K562 (cell line): ENCODE data around the gene NAXE. TPM values are rescaled to one million over a fixed set of nuclear protein-coding genes. Genes with fewer than 3 reads are reported as not detected.

Experiments used
- ATF4 ChIP-seq: fragments of 450-650 bp; formaldehyde crosslinking; IDR thresholded peaks from 2 replicates; pipeline ENCODE4 v1.4.0; 2022; ENCODE audit warnings: mild to moderate bottlenecking, moderate library complexity
- CEBPG ChIP-seq, 3 experiments: fragments of 200-800 bp in 1 of 3; sonication (Bioruptor generic) in 1 of 3; sonication (generic) in 1 of 3; formaldehyde crosslinking in 1 of 3; IDR thresholded peaks in 2 of 3; conservative IDR thresholded peaks in 1 of 3; 2 replicates each; pipeline versions ENCODE4 v1.6.1 to v1.8.0; 2016 to 2022; ENCODE audit warnings: missing compliant biosample characterization in 2 of 3, missing genetic modification characterization in 2 of 3, mild to moderate bottlenecking in 1 of 3, missing genetic modification reagents in 1 of 3
- CREM ChIP-seq: IDR thresholded peaks from 2 replicates; pipeline ENCODE4 v1.6.1; 2014; ENCODE audit warnings: antibody characterized with exemption, low read depth
- EP400 ChIP-seq: fragments of 450-650 bp; IDR thresholded peaks from 2 replicates; pipeline ENCODE4 v1.6.1; 2017; ENCODE audit warnings: antibody characterized with exemption, mild to moderate bottlenecking, moderate library complexity
- FOS ChIP-seq: IDR thresholded peaks from 3 replicates; pipeline ENCODE4 v1.6.1; 2011; ENCODE audit not compliant: insufficient read length; ENCODE audit errors: extremely low read depth
- FOXK2 ChIP-seq, 2 experiments: fragments of 450-650 bp; IDR thresholded peaks in 1 of 2; conservative IDR thresholded peaks in 1 of 2; 2 replicates each; pipeline ENCODE4 v1.6.1; 2016; ENCODE audit warnings: low read depth in 2 of 2, mild to moderate bottlenecking in 1 of 2
- GATA2 ChIP-seq: sonication (generic); formaldehyde crosslinking; IDR thresholded peaks from 2 replicates; pipeline ENCODE4 v1.4.0; 2020; ENCODE audit warnings: mild to moderate bottlenecking, missing genetic modification reagents
- GTF2F1 ChIP-seq: IDR thresholded peaks from 2 replicates; pipeline ENCODE4 v1.6.1; 2011; ENCODE audit warnings: low read depth, low read length, improper control_type of control experiment
- HDAC1 ChIP-seq, 2 experiments: fragments of 450-650 bp; IDR thresholded peaks; 2 replicates each; pipeline ENCODE4 v1.6.1; 2016 to 2017; ENCODE audit warnings: inconsistent platforms in 1 of 2, mild to moderate bottlenecking in 1 of 2, moderate library complexity in 1 of 2
- HDAC6 ChIP-seq: IDR thresholded peaks from 2 replicates; pipeline ENCODE4 v1.6.1; 2012; ENCODE audit warnings: low read depth, mild to moderate bottlenecking, control low read depth, inconsistent platforms, low read length, moderate library complexity
- LCOR ChIP-seq: sonication (generic); formaldehyde crosslinking; IDR thresholded peaks from 2 replicates; pipeline ENCODE4 v1.8.0; 2022; ENCODE audit warnings: mild to moderate bottlenecking, missing genetic modification reagents
- MEF2A ChIP-seq: IDR thresholded peaks from 2 replicates; pipeline ENCODE4 v1.6.1; 2011; ENCODE audit warnings: low read depth, mild to moderate bottlenecking, low read length, moderate library complexity; ENCODE audit not compliant: control insufficient read depth
- NR2F6 ChIP-seq: fragments of 450-650 bp; formaldehyde crosslinking; IDR thresholded peaks from 2 replicates; pipeline ENCODE4 v1.4.0; 2020; ENCODE audit warnings: mild to moderate bottlenecking
- PHB2 ChIP-seq: fragments of 450-650 bp; IDR thresholded peaks from 2 replicates; pipeline ENCODE4 v1.6.1; 2017; ENCODE audit warnings: low read depth
- POLR2AphosphoS5 ChIP-seq: IDR thresholded peaks from 2 replicates; pipeline ENCODE4 v1.6.1; 2011; ENCODE audit warnings: mild to moderate bottlenecking, low read depth, low read length, moderate library complexity; ENCODE audit not compliant: control insufficient read depth, insufficient read depth
- PURB ChIP-seq: sonication (generic); formaldehyde crosslinking; IDR thresholded peaks from 2 replicates; pipeline ENCODE4 v1.9.0; 2021; ENCODE audit warnings: low read depth, mild to moderate bottlenecking, missing genetic modification reagents
- RBBP5 ChIP-seq: fragments of 200-600 bp; sonication (generic); IDR thresholded peaks from 2 replicates; pipeline ENCODE4 v1.6.1; 2012; ENCODE audit warnings: borderline replicate concordance, mild to moderate bottlenecking, low read length, control low read depth, inconsistent platforms; ENCODE audit not compliant: insufficient read depth, poor library complexity, severe bottlenecking
- RBM17 ChIP-seq: fragments of 200-400 bp; formaldehyde crosslinking; IDR thresholded peaks from 2 replicates; pipeline ENCODE4 v1.6.1; 2017; ENCODE audit warnings: low read depth, mild to moderate bottlenecking, low read length, borderline replicate concordance
- SNIP1 ChIP-seq: fragments of 450-650 bp; IDR thresholded peaks from 2 replicates; pipeline ENCODE4 v1.7.1; 2017; ENCODE audit warnings: low read depth, mild to moderate bottlenecking
- SRF ChIP-seq, 2 experiments: fragments of 250-450, 450-650 bp in 1 of 2; sonication (Bioruptor Pico) in 1 of 2; sonication (generic) in 1 of 2; formaldehyde crosslinking; IDR thresholded peaks; 2 replicates each; pipeline versions ENCODE4 v1.5.0 to v1.5.1; 2020 to 2022; ENCODE audit warnings: mild to moderate bottlenecking in 1 of 2, missing genetic modification reagents in 1 of 2
- SRSF3 ChIP-seq: fragments of 200-400 bp; formaldehyde crosslinking; IDR thresholded peaks from 2 replicates; pipeline ENCODE4 v1.6.1; 2016; ENCODE audit warnings: mild to moderate bottlenecking, low read length, moderate library complexity; ENCODE audit not compliant: insufficient read depth
- TRIM28 ChIP-seq: fragments of 450-650 bp; IDR thresholded peaks from 2 replicates; pipeline ENCODE4 v1.6.1; 2017
- ZBTB8A ChIP-seq: fragments of 450-650 bp; IDR thresholded peaks from 2 replicates; pipeline ENCODE4 v1.6.1; 2018; ENCODE audit warnings: mild to moderate bottlenecking, moderate library complexity; ENCODE audit not compliant: partially characterized antibody
- ZFX ChIP-seq: sonication (generic); formaldehyde crosslinking; IDR thresholded peaks from 2 replicates; pipeline ENCODE4 v1.8.0; 2022; ENCODE audit warnings: mild to moderate bottlenecking, missing genetic modification reagents, moderate library complexity
- ZNF217 ChIP-seq: sonication (generic); formaldehyde crosslinking; IDR thresholded peaks from 2 replicates; pipeline ENCODE4 v1.8.0; 2022; ENCODE audit warnings: mild to moderate bottlenecking, missing genetic modification reagents
- ZNF354B ChIP-seq: fragments of 250-450 bp; sonication (Bioruptor Pico); IDR thresholded peaks from 2 replicates; pipeline ENCODE4 v1.4.0; 2020
- ZSCAN29 ChIP-seq: fragments of 450-650 bp; IDR thresholded peaks from 2 replicates; pipeline ENCODE4 v1.6.1; 2017
- polyA plus RNA-seq, 8 experiments: library from polyadenylated mRNA; depleted of rRNA in 4 of 8; stranded (reverse) in 5 of 8; unstranded in 3 of 8; fragments of >200 nt; fragmentation: Nextera tagmentation in 2 of 8; fragmentation: Illumina TruSeq in 1 of 8; extraction: Ambion mirVana in 2 of 8; extraction: Trizol in 1 of 8; gene quantifications; 2 replicates each; pipeline versions ENCODE4 v1.2.1 to v1.2.3, GENCODE V29; 2011 to 2014; ENCODE audit warnings: inconsistent platforms in 1 of 8, missing spikeins in 1 of 8
- total RNA-seq, 7 experiments: library from RNA; depleted of rRNA in 6 of 7; stranded (reverse); fragments of >200 nt in 6 of 7; fragmentation: Illumina TruSeq in 2 of 7; extraction: Trizol in 2 of 7; gene quantifications; 2 replicates each; pipeline versions ENCODE4 v1.2.1 to v1.2.3, GENCODE V29; 2011 to 2021; ENCODE audit warnings: low replicate concordance in 1 of 7
- TF ChIP-seq, protein P1 (sequence below): sonication (generic); formaldehyde crosslinking; IDR thresholded peaks from 2 replicates; pipeline ENCODE4 v1.8.1; 2022; ENCODE audit warnings: missing genetic modification reagents

Gene NAXE
- total and polyA plus RNA-seq, 9 of the 15 experiments (the other 6 are each of a cell fraction or from before 2014, with no cell fraction given), result 27.3 to 137 (median 90.0) TPM

- TF ChIP-seq FOS (no peak), HDAC6 (no peak), ZFX (CRISPR knock-in tag) (0 out of 2 replicates have a peak, but pooled peaks have one; percentile 27), RBBP5 (peak; percentile 78), ZSCAN29 (no peak), ZBTB8A (no peak), ZNF217 (CRISPR knock-in tag) (no peak), ZNF354B (CRISPR knock-in tag) (no peak), GTF2F1 (no peak), EP400 (peak; percentile 96), SNIP1 (peak; percentile 76; the same call in 1 of the 2 replicates), PURB (CRISPR knock-in tag) (no peak), TRIM28 (no peak), NR2F6 (no peak), ATF4 (CRISPR knock-in tag) (no peak), SRSF3 (no peak), RBM17 (no peak), MEF2A (0 out of 2 replicates have a peak, but pooled peaks have one; percentile 21), CEBPG (CRISPR knock-in tag; IDR thresholded peaks at IDR 0.05) (no peak), CEBPG (tag; conservative IDR thresholded peaks at IDR 0.05 in 1 of 2, IDR thresholded peaks at IDR 0.05 in 1 of 2) (no peak), POLR2AphosphoS5 (peak; percentile 82), LCOR (CRISPR knock-in tag) (no peak; the same call in 1 of the 2 replicates), PHB2 (no peak), GATA2 (no peak), SRF (CRISPR knock-in tag; IDR thresholded peaks at IDR 0.05) (peak in 1 of 2 experiments; percentile 59; a peak in 1 of 4 replicates), CREM (peak; percentile 68), FOXK2 (conservative IDR thresholded peaks at IDR 0.05 in 1 of 2, IDR thresholded peaks at IDR 0.05 in 1 of 2; ENCODE audit: low read depth in 2 of 2) (peak; percentile 63 to 71; a peak in 3 of 4 replicates), HDAC1 (IDR thresholded peaks at IDR 0.05) (peak; percentile 94 to 100)
- TF ChIP-seq, protein P1, sequence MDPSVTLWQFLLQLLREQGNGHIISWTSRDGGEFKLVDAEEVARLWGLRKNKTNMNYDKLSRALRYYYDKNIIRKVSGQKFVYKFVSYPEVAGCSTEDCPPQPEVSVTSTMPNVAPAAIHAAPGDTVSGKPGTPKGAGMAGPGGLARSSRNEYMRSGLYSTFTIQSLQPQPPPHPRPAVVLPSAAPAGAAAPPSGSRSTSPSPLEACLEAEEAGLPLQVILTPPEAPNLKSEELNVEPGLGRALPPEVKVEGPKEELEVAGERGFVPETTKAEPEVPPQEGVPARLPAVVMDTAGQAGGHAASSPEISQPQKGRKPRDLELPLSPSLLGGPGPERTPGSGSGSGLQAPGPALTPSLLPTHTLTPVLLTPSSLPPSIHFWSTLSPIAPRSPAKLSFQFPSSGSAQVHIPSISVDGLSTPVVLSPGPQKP (CRISPR knock-in tag), result no peak
Observed at GRCh38 chr1:156601122-156601830, 9.7 kb downstream of the NAXE start, which contains the start of gene GPATCH4 (continued).
